KMS-11 (cell line): ENCODE data around the gene GPC3.

Experiments used
- H2AFZ ChIP-seq: fragments of 200-600 bp; sonication (generic); 2 replicates; pipeline ENCODE4 v1.6.1; 2016; ENCODE audit warnings: antibody characterized with exemption, mixed run types, low read depth
- H3K27ac ChIP-seq: fragments of 200-600 bp; sonication (generic); 2 replicates; pipeline ENCODE4 v1.6.1; 2016; ENCODE audit warnings: mild to moderate bottlenecking, mixed run types
- H3K27me3 ChIP-seq: fragments of 200-600 bp; sonication (generic); 2 replicates; pipeline ENCODE4 v1.6.1; 2017; ENCODE audit warnings: mild to moderate bottlenecking, low read depth, mixed run types, moderate library complexity; ENCODE audit not compliant: insufficient read depth
- H3K36me3 ChIP-seq: fragments of 200-600 bp; sonication (generic); 2 replicates; pipeline ENCODE4 v1.6.1; 2017; ENCODE audit warnings: mild to moderate bottlenecking, mixed run types; ENCODE audit not compliant: insufficient read depth
- H3K4me1 ChIP-seq: fragments of 200-600 bp; sonication (generic); 2 replicates; pipeline ENCODE4 v1.6.1; 2016; ENCODE audit warnings: mild to moderate bottlenecking, low read depth, mixed run types; ENCODE audit not compliant: poor library complexity, severe bottlenecking
- H3K4me2 ChIP-seq: fragments of 200-600 bp; sonication (generic); 2 replicates; pipeline ENCODE4 v1.7.0; 2016; ENCODE audit warnings: mild to moderate bottlenecking, mixed run types
- H3K4me3 ChIP-seq: fragments of 200-600 bp; sonication (generic); IDR thresholded peaks from 2 replicates; pipeline ENCODE4 v1.6.1; 2017; ENCODE audit warnings: low read depth, low read length, mixed read lengths; ENCODE audit not compliant: insufficient read depth
- H3K79me2 ChIP-seq: fragments of 200-600 bp; sonication (generic); 2 replicates; pipeline ENCODE4 v1.6.1; 2016; ENCODE audit warnings: low read depth, mixed run types; ENCODE audit not compliant: insufficient read depth
- H3K9ac ChIP-seq: fragments of 200-600 bp; sonication (generic); 2 replicates; pipeline ENCODE4 v1.6.1; 2016; ENCODE audit warnings: mild to moderate bottlenecking, mixed run types
- H4K20me1 ChIP-seq: fragments of 200-600 bp; sonication (generic); 2 replicates; pipeline ENCODE4 v1.6.1; 2016; ENCODE audit warnings: mild to moderate bottlenecking, mixed run types; ENCODE audit not compliant: insufficient read depth
- CTCF ChIP-seq: fragments of 200-600 bp; sonication (generic); conservative IDR thresholded peaks from 2 replicates; pipeline ENCODE4 v1.6.1; 2017; ENCODE audit warnings: low read depth, mild to moderate bottlenecking, antibody characterized with exemption, low read length, moderate library complexity, mixed read lengths

The GPC3 gene

GRCh38 chrX:133794126-133794525, 191.3 kb downstream of the GPC3 start:
- no peaks in the 10 kb centered on the region for H3K4me1 ChIP-seq

GRCh38 chrX:133793626-133794025, 191.8 kb downstream of the GPC3 start:
- Histone ChIP-seq H3K27ac (no peak overlapping the region), H3K4me1 (no peaks in the 10 kb centered on the region), H3K4me2 (no peak overlapping the region), H3K27me3 (no peaks in the 10 kb centered on the region), H3K79me2 (no peaks in the 10 kb centered on the region), H3K4me3 (no peak overlapping the region), H3K9ac (no peak overlapping the region), H2AFZ (no peak overlapping the region), H4K20me1 (no peaks in the 10 kb centered on the region), H3K36me3 (no peaks in the 10 kb centered on the region)
- TF ChIP-seq CTCF: no peak

More at GRCh38 chrX:133794126-133794525, 191.3 kb downstream of the GPC3 start:
- Histone ChIP-seq H3K79me2 (no peaks in the 10 kb centered on the region), H4K20me1 (no peaks in the 10 kb centered on the region), H3K36me3 (no peaks in the 10 kb centered on the region), H3K4me3 (no peak overlapping the region), H2AFZ (no peak overlapping the region), H3K9ac (no peak overlapping the region), H3K4me2 (no peak overlapping the region), H3K27me3 (no peaks in the 10 kb centered on the region), H3K27ac (no peak overlapping the region)
- no peak for TF ChIP-seq CTCF

- no peak overlapping the region for H3K27ac ChIP-seq
- no peak overlapping the region for H3K9ac ChIP-seq
- H3K4me1 ChIP-seq: no peaks in the 10 kb centered on the region
- H3K4me2 ChIP-seq: no peak overlapping the region
- H3K27me3 ChIP-seq: no peaks in the 10 kb centered on the region
- H3K36me3 ChIP-seq: no peaks in the 10 kb centered on the region
- H4K20me1 ChIP-seq: no peaks in the 10 kb centered on the region
- TF ChIP-seq CTCF: peak; percentile 79
- H3K4me3 ChIP-seq: no peak overlapping the region
- no peaks in the 10 kb centered on the region for H3K79me2 ChIP-seq
- no peak overlapping the region for H2AFZ ChIP-seq
Observed at GRCh38 chrX:133792198-133792953, 193.0 kb downstream of the GPC3 start.

GRCh38 chrX:133789829-133790228, 195.6 kb downstream of the GPC3 start:
- no peaks in the 10 kb centered on the region for H3K36me3 ChIP-seq
- H2AFZ ChIP-seq: no peak overlapping the region
- H3K79me2 ChIP-seq: no peaks in the 10 kb centered on the region
- no peaks in the 10 kb centered on the region for H3K4me1 ChIP-seq
- H3K27ac ChIP-seq: no peak overlapping the region
- H3K27me3 ChIP-seq: no peaks in the 10 kb centered on the region
- TF ChIP-seq CTCF: no peak
- no peak overlapping the region for H3K4me2 ChIP-seq
- H3K9ac ChIP-seq: no peak overlapping the region
- H3K4me3 ChIP-seq: no peak overlapping the region
- H4K20me1 ChIP-seq: no peaks in the 10 kb centered on the region
